Measurements from ENCODE around the gene GRK3. TPM values are rescaled to one million over a fixed set of nuclear protein-coding genes. Genes with fewer than 3 reads are reported as not detected.

GRK3 gene
- total RNA-seq, 1 experiment from 2014 or later: 2.0 TPM

DNA sequence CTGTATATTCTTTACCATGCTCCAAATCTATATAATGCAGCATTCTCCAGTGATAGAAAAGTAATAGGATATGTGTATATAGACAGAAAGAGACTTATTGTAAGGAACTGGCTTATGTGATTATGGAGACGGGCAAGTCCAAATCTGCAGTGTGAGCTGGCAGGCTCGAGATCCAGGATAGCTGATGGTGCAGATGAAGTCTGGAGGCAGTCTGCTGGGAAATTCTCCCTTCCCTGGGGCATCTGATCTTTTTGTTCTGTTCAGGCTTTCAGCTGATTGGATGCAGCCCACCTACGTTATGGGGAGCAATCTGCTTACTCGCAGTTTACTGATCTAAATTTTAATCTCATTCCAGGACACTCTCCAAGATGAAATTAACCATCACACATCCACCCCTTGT is 73.2 kb downstream of the GRK3 start:
- BruUV-seq (replicated peaks): no TSS peak
- intact Hi-C loops (cut with micrococcal nuclease; ENCODE audit: unreplicated experiment): no loop called here
- Histone ChIP-seq H3K4me3 (ENCODE audit: low read depth, low read length, poor library complexity, severe bottlenecking) (no peak overlapping the region), H3K36me3 (ENCODE audit: insufficient read depth, low read length, poor library complexity, severe bottlenecking) (no peaks in the 10 kb centered on the region), H3K27ac (ENCODE audit: low read depth, low read length, poor library complexity, severe bottlenecking) (no peak overlapping the region), H3K4me1 (ENCODE audit: insufficient read depth, low read length, poor library complexity, severe bottlenecking) (no peaks in the 10 kb centered on the region), H3K27me3 (replicated peaks; ENCODE audit: insufficient read depth, low read depth, low read length, poor library complexity) (no peaks in the 10 kb centered on the region), H3K9me3 (ENCODE audit: low read depth, low read length, poor library complexity, severe bottlenecking) (no peaks in the 10 kb centered on the region)
- DNase-seq (ENCODE audit: low spot score): no peak
- CTCF ChIA-PET: no interaction called here
- TF ChIP-seq, protein P1, sequence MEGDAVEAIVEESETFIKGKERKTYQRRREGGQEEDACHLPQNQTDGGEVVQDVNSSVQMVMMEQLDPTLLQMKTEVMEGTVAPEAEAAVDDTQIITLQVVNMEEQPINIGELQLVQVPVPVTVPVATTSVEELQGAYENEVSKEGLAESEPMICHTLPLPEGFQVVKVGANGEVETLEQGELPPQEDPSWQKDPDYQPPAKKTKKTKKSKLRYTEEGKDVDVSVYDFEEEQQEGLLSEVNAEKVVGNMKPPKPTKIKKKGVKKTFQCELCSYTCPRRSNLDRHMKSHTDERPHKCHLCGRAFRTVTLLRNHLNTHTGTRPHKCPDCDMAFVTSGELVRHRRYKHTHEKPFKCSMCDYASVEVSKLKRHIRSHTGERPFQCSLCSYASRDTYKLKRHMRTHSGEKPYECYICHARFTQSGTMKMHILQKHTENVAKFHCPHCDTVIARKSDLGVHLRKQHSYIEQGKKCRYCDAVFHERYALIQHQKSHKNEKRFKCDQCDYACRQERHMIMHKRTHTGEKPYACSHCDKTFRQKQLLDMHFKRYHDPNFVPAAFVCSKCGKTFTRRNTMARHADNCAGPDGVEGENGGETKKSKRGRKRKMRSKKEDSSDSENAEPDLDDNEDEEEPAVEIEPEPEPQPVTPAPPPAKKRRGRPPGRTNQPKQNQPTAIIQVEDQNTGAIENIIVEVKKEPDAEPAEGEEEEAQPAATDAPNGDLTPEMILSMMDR (conservative IDR thresholded peaks at IDR 0.05; ENCODE audit: low read depth, low read length): no peak
- TF ChIP-seq EZH2 (IDR thresholded peaks at IDR 0.05; ENCODE audit: borderline replicate concordance, low read depth, low read length, poor library complexity, severe bottlenecking): no peak
- POLR2A ChIA-PET (ENCODE audit: low non-redundant PET): no interaction called here

- DNase-seq (ENCODE audit: low spot score): no peak
- no peaks in the 10 kb centered on the region for H3K27me3 ChIP-seq (replicated peaks; ENCODE audit: insufficient read depth, low read depth, low read length, poor library complexity)
- ChIA-PET POLR2A (ENCODE audit: low non-redundant PET) (no interaction called here), CTCF (no interaction called here)
- H3K4me3 ChIP-seq (ENCODE audit: low read depth, low read length, poor library complexity, severe bottlenecking): no peak overlapping the region
- no peaks in the 10 kb centered on the region for H3K4me1 ChIP-seq (ENCODE audit: insufficient read depth, low read length, poor library complexity, severe bottlenecking)
- H3K27ac ChIP-seq (ENCODE audit: low read depth, low read length, poor library complexity, severe bottlenecking): no peak overlapping the region
- no peak for TF ChIP-seq EZH2 (IDR thresholded peaks at IDR 0.05; ENCODE audit: borderline replicate concordance, low read depth, low read length, poor library complexity, severe bottlenecking)
- TF ChIP-seq, protein P1 (conservative IDR thresholded peaks at IDR 0.05; ENCODE audit: low read depth, low read length): no peak
- no peaks in the 10 kb centered on the region for H3K9me3 ChIP-seq (ENCODE audit: low read depth, low read length, poor library complexity, severe bottlenecking)
- H3K36me3 ChIP-seq (ENCODE audit: insufficient read depth, low read length, poor library complexity, severe bottlenecking): no peaks in the 10 kb centered on the region
- BruUV-seq (replicated peaks): no TSS peak
- intact Hi-C loops (cut with micrococcal nuclease; ENCODE audit: unreplicated experiment): no loop called here
These were observed 74.2 kb downstream of the GRK3 start for GRCh38 chr22:25638638-25639037.

DNA sequence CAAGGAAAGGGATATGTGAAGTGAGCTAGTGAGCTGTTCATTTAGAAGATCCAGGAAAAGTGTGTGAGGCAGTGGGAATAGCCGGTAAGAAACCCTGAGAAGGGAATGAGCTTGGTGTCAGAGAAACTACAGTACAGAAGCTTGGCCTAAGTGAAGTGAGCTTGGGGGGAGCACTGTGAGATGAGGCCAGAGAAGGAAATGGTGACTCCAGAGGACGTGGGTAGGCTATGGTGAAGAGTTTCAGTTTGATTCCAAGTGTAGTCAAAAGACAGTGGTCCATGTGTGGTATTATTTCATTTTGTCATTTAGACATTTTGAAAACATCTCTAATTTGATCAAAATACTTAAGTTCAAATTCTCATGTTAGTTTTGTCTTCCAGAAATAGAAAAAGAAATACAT is 77.2 kb downstream of the GRK3 start:
- POLR2A ChIA-PET (ENCODE audit: low non-redundant PET): no interaction called here
- H3K4me3 ChIP-seq (ENCODE audit: low read depth, low read length, poor library complexity, severe bottlenecking): no peak overlapping the region
- intact Hi-C loops (cut with micrococcal nuclease; ENCODE audit: unreplicated experiment): no loop called here
- H3K27me3 ChIP-seq (replicated peaks; ENCODE audit: insufficient read depth, low read depth, low read length, poor library complexity): no peaks in the 10 kb centered on the region
- DNase-seq (ENCODE audit: low spot score): no peak
- no TSS peak for BruUV-seq (replicated peaks)
- no peaks in the 10 kb centered on the region for H3K36me3 ChIP-seq (ENCODE audit: insufficient read depth, low read length, poor library complexity, severe bottlenecking)
- no peak for TF ChIP-seq EZH2 (IDR thresholded peaks at IDR 0.05; ENCODE audit: borderline replicate concordance, low read depth, low read length, poor library complexity, severe bottlenecking)
- TF ChIP-seq, protein P1 (conservative IDR thresholded peaks at IDR 0.05; ENCODE audit: low read depth, low read length): no peak
- H3K27ac ChIP-seq (ENCODE audit: low read depth, low read length, poor library complexity, severe bottlenecking): no peak overlapping the region
- H3K4me1 ChIP-seq (ENCODE audit: insufficient read depth, low read length, poor library complexity, severe bottlenecking): no peaks in the 10 kb centered on the region
- CTCF ChIA-PET: no interaction called here
- H3K9me3 ChIP-seq (ENCODE audit: low read depth, low read length, poor library complexity, severe bottlenecking): no peaks in the 10 kb centered on the region

Measured in A673 (cell line).